Thyroid gland (tissue), 4 donors: ENCODE results near the gene FZR1.

Experiments
- CTCF ChIP-seq, 6 experiments: fragments of 200-600 bp in 3 of 6; fragments of 450-650 bp in 3 of 6; sonication (generic) in 3 of 6; IDR thresholded peaks; one replicate each; pipeline ENCODE4 v1.5.1; 2016 to 2019; ENCODE audit warnings: antibody characterized with exemption in 6 of 6, mild to moderate bottlenecking in 2 of 6, inconsistent platforms in 1 of 6, moderate library complexity in 1 of 6
- POLR2A ChIP-seq, 2 donors: fragments of 450-650 bp; IDR thresholded peaks; one replicate each; pipeline ENCODE4 v1.6.1; 2017; ENCODE audit warnings: antibody characterized with exemption in 2 of 2, mild to moderate bottlenecking in 2 of 2, moderate library complexity in 1 of 2

GRCh38 chr19:3467437-3468198 lies 38.5 kb upstream of the FZR1 start:
- TF ChIP-seq CTCF (IDR thresholded peaks at IDR 0.05) (no peak), POLR2A (IDR thresholded peaks at IDR 0.05) (no peak)
